DOHH2 (cell line): ENCODE results near the gene TINAGL1.
A peak's percentile ranks its signal among the peaks of the same experiment; 100 is the strongest.

Experiments
- H3F3A ChIP-seq: fragments of 200-600 bp; sonication (generic), shearing (Covaris generic); 2 replicates; pipeline ENCODE4 v1.6.0; 2016; ENCODE audit warnings: antibody characterized with exemption, mild to moderate bottlenecking; ENCODE audit not compliant: control insufficient read depth, insufficient read depth
- H3K27ac ChIP-seq: fragments of 200-600 bp; sonication (generic); 2 replicates; pipeline ENCODE4 v1.5.1; 2014; ENCODE audit warnings: low read depth, mild to moderate bottlenecking, low read length, moderate library complexity
- H3K27me3 ChIP-seq: fragments of 200-600 bp; sonication (generic); 2 replicates; pipeline ENCODE4 v1.6.1; 2014; ENCODE audit warnings: mild to moderate bottlenecking, low read length, mixed read lengths; ENCODE audit not compliant: control insufficient read depth
- H3K36me3 ChIP-seq: fragments of 200-600 bp; sonication (generic); 2 replicates; pipeline ENCODE4 v1.6.1; 2014; ENCODE audit warnings: mild to moderate bottlenecking, low read length, moderate library complexity, mixed read lengths; ENCODE audit not compliant: control insufficient read depth
- H3K4me1 ChIP-seq: fragments of 200-600 bp; sonication (generic); 2 replicates; pipeline ENCODE4 v1.6.1; 2014; ENCODE audit warnings: mild to moderate bottlenecking, low read length, mixed read lengths; ENCODE audit not compliant: control insufficient read depth
- H3K4me2 ChIP-seq: fragments of 200-600 bp; sonication (generic); 2 replicates; pipeline ENCODE4 v1.6.0; 2014; ENCODE audit warnings: mild to moderate bottlenecking, low read length, moderate library complexity
- H3K4me3 ChIP-seq: fragments of 200-600 bp; sonication (generic); 2 replicates; pipeline ENCODE4 v1.5.1; 2014; ENCODE audit warnings: mild to moderate bottlenecking, low read length, mixed read lengths
- H3K79me2 ChIP-seq: fragments of 200-600 bp; sonication (generic); 2 replicates; pipeline ENCODE4 v1.6.1; 2014; ENCODE audit warnings: mild to moderate bottlenecking, low read length, mixed read lengths; ENCODE audit not compliant: control insufficient read depth
- H3K9me2 ChIP-seq: fragments of 200-600 bp; sonication (generic); replicated peaks from 2 replicates; pipeline ENCODE4 v1.6.1; 2014; ENCODE audit warnings: mild to moderate bottlenecking, low read length, mixed read lengths; ENCODE audit not compliant: control insufficient read depth
- H3K9me3 ChIP-seq: fragments of 200-600 bp; sonication (generic); 2 replicates; pipeline ENCODE4 v1.6.1; 2014; ENCODE audit warnings: antibody characterized with exemption, low read length, mixed read lengths; ENCODE audit not compliant: control insufficient read depth, insufficient read depth
- H4K20me1 ChIP-seq: fragments of 200-600 bp; sonication (generic); 2 replicates; pipeline ENCODE4 v1.6.0; 2014; ENCODE audit warnings: low read depth, mild to moderate bottlenecking, antibody characterized with exemption, low read length, moderate library complexity; ENCODE audit not compliant: control insufficient read depth, insufficient read depth
- EZH2phosphoT487 ChIP-seq: fragments of 200-600 bp; sonication (generic); IDR thresholded peaks from 2 replicates; pipeline ENCODE4 v1.6.1; 2017; ENCODE audit warnings: borderline replicate concordance, mild to moderate bottlenecking, antibody characterized with exemption, low read length, moderate library complexity, mixed read lengths
- TF ChIP-seq, protein P1 (sequence below): fragments of 200-600 bp; sonication (generic); IDR thresholded peaks from one replicate; pipeline ENCODE4 v1.5.1; 2014; ENCODE audit warnings: antibody characterized with exemption, mild to moderate bottlenecking, low read depth, low read length; ENCODE audit not compliant: poor library complexity, severe bottlenecking

Gene TINAGL1

GRCh38 chr1:31617218-31617915, 41.1 kb downstream of the TINAGL1 start, which contains the start of gene HCRTR1:
Gene HCRTR1, plus strand, starts transcription at chr1:31617689. Its CDS starts 1,504 bp downstream, at chr1:31619193.
- TF ChIP-seq, protein P1, sequence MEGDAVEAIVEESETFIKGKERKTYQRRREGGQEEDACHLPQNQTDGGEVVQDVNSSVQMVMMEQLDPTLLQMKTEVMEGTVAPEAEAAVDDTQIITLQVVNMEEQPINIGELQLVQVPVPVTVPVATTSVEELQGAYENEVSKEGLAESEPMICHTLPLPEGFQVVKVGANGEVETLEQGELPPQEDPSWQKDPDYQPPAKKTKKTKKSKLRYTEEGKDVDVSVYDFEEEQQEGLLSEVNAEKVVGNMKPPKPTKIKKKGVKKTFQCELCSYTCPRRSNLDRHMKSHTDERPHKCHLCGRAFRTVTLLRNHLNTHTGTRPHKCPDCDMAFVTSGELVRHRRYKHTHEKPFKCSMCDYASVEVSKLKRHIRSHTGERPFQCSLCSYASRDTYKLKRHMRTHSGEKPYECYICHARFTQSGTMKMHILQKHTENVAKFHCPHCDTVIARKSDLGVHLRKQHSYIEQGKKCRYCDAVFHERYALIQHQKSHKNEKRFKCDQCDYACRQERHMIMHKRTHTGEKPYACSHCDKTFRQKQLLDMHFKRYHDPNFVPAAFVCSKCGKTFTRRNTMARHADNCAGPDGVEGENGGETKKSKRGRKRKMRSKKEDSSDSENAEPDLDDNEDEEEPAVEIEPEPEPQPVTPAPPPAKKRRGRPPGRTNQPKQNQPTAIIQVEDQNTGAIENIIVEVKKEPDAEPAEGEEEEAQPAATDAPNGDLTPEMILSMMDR, result no peak
- TF ChIP-seq EZH2phosphoT487, result no peak
- no peaks in the 10 kb centered on the region for H3F3A ChIP-seq
- H3K4me1 ChIP-seq, result peaks cover 9% of the 10 kb centered on the region
- no peaks in the 10 kb centered on the region for H3K9me3 ChIP-seq
- no peaks in the 10 kb centered on the region for H3K36me3 ChIP-seq
- peaks cover 21% of the 10 kb centered on the region for H3K27me3 ChIP-seq
- no peaks in the 10 kb centered on the region for H3K79me2 ChIP-seq
- no peaks in the 10 kb centered on the region for H4K20me1 ChIP-seq
- H3K9me2 ChIP-seq, result no peaks in the 10 kb centered on the region
- peak within 1 kb of the TSS; percentile 93 for H3K4me2 ChIP-seq
- peak within 1 kb of the TSS; percentile 73 for H3K4me3 ChIP-seq
- H3K27ac ChIP-seq, result no peak within 1 kb of the TSS

DNA sequence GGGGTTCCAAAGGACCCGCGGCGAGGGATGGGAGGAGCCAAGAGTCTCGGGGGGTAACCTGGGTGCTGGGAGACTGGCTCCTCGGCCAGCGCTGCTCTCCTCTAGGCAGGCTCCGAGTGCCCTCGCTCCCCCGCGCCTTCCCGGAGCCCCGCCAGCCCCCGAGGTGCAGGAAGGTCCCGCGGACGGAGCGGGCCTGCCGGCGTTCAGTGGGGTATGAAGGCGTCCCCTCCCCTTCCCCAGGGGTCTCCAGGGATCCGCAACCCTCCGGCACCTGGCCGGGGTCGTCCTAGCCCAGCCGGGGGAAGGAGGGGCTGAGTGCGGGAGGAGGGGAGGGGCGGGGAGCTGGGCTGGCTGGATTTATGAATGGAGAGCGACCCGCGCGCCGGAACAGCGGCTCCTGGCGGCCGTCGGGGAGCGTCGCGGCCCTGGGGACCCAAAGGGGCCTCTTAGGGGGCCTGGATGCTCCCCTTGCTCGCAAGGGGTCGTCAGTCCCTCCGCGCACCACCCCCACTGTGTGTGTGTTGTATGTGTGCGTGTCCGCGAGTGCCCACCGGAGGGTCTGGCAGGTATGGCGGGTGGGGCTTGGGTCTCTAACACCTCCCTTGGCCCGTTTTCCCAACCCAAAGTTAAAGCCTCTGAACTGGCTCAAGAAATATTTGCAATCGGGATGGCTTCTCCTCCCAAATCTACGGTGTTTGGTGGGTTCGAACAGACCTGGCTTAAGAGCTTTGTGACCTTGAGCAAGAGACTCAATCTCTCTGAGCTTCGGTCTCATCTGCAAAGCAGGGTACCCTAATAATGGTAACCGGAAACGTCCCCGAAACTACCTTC, 41.8 kb downstream of the TINAGL1 start:
- peak overlapping the region; percentile 93 for H3K4me2 ChIP-seq
- peak overlapping the region; percentile 73 for H3K4me3 ChIP-seq
- no peak overlapping the region for H3K27ac ChIP-seq

DNA sequence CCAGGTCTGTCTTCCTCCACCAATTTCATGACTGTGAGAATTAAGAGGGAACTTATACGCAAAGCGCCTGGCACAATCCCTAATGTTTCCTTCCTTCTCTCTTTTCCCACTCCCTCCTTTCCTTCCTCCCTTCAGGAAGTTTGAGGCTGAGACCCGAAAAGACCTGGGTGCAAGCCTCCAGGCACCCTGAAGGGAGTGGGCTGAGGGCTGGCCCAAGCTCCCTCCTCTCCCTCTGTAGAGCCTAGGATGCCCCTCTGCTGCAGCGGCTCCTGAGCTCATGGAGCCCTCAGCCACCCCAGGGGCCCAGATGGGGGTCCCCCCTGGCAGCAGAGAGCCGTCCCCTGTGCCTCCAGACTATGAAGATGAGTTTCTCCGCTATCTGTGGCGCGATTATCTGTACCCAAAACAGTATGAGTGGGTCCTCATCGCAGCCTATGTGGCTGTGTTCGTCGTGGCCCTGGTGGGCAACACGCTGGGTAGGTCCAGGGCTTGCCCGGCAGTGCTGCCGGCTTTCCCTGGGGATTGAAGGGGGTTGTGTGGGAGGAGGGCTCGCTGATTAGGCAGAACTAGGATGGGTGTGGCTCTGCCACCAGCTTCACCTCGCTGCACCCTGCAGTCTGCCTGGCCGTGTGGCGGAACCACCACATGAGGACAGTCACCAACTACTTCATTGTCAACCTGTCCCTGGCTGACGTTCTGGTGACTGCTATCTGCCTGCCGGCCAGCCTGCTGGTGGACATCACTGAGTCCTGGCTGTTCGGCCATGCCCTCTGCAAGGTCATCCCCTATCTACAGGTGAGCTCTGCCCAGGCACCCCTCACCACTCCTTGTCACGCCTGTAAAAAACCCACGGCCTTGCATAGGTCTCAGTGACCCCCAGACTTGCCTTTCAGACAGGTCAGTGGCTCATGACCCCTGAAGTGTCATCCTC, 42.9 kb downstream of the TINAGL1 start:
- Histone ChIP-seq H3K27me3 (peaks cover 21% of the 10 kb centered on the region), H3K9me3 (no peaks in the 10 kb centered on the region), H3K27ac (no peak overlapping the region), H3K4me1 (peaks cover 9% of the 10 kb centered on the region), H3F3A (no peaks in the 10 kb centered on the region), H3K36me3 (no peaks in the 10 kb centered on the region), H4K20me1 (no peaks in the 10 kb centered on the region), H3K9me2 (no peaks in the 10 kb centered on the region), H3K79me2 (no peaks in the 10 kb centered on the region), H3K4me2 (no peak overlapping the region), H3K4me3 (no peak overlapping the region)
- TF ChIP-seq EZH2phosphoT487, result no peak
- TF ChIP-seq, protein P1, result no peak

More for the DNA sequence above, 41.8 kb downstream of the TINAGL1 start:
- no peaks in the 10 kb centered on the region for H3K36me3 ChIP-seq
- H3F3A ChIP-seq, result no peaks in the 10 kb centered on the region
- TF ChIP-seq EZH2phosphoT487, result no peak
- TF ChIP-seq, protein P1, result peak; percentile 84
- peaks cover 9% of the 10 kb centered on the region for H3K4me1 ChIP-seq
- H3K9me3 ChIP-seq, result no peaks in the 10 kb centered on the region
- peaks cover 21% of the 10 kb centered on the region for H3K27me3 ChIP-seq
- H3K9me2 ChIP-seq, result no peaks in the 10 kb centered on the region
- H4K20me1 ChIP-seq, result no peaks in the 10 kb centered on the region
- H3K79me2 ChIP-seq, result no peaks in the 10 kb centered on the region
